Keratinocyte (primary cell): ENCODE data around the gene PPP4R2. TPM values are rescaled to one million over a fixed set of nuclear protein-coding genes. Genes with fewer than 3 reads are reported as not detected.

Experiments
- DNase-seq: peaks from one replicate; pipeline ENCODE4 v3.0.0-alpha.2; 2011; ENCODE audit warnings: low read depth, missing footprints, low spot score
- FAIRE-seq: peaks from 2 replicates; lab custom pipeline; 2011; peaks lifted over from hg19 to GRCh38; lab: Jason Lieb, UNC
- H2AFZ ChIP-seq: 2 replicates; pipeline ENCODE4 v1.6.0; 2012; ENCODE audit warnings: low read length, control low read depth, inconsistent platforms; ENCODE audit not compliant: control insufficient read depth
- H3K27ac ChIP-seq: 2 replicates; pipeline ENCODE4 v1.5.1; 2011; ENCODE audit warnings: low read length; ENCODE audit not compliant: control insufficient read depth, insufficient read depth
- H3K27me3 ChIP-seq: 3 replicates; pipeline ENCODE4 v1.6.0; 2011; ENCODE audit warnings: low read length; ENCODE audit not compliant: control insufficient read depth, insufficient read depth; ENCODE audit errors: extremely low read depth
- H3K36me3 ChIP-seq, 2 experiments: 2 replicates in 1 of 2; 3 replicates in 1 of 2; pipeline ENCODE4 v1.5.1; 2011; ENCODE audit warnings: low read length in 2 of 2, mild to moderate bottlenecking in 1 of 2; ENCODE audit not compliant: control insufficient read depth in 2 of 2, insufficient read depth in 2 of 2; ENCODE audit errors: extremely low read depth in 1 of 2
- H3K4me1 ChIP-seq: 3 replicates; pipeline ENCODE4 v1.5.1; 2011; ENCODE audit warnings: low read length; ENCODE audit not compliant: control insufficient read depth, insufficient read depth; ENCODE audit errors: extremely low read depth
- H3K4me2 ChIP-seq: 3 replicates; pipeline ENCODE4 v1.6.0; 2011; ENCODE audit warnings: low read depth, low read length; ENCODE audit not compliant: control insufficient read depth, insufficient read depth; ENCODE audit errors: extremely low read depth
- H3K4me3 ChIP-seq, 3 experiments: fragments of 200-600 bp in 1 of 3; sonication (generic) in 1 of 3; 2 replicates in 2 of 3; 3 replicates in 1 of 3; pipeline ENCODE4 v1.5.1; 2011 to 2016; ENCODE audit warnings: low read length in 3 of 3, mild to moderate bottlenecking in 3 of 3, control low read depth in 2 of 3, inconsistent platforms in 1 of 3, low read depth in 1 of 3, mixed read lengths in 1 of 3, mixed run types in 1 of 3, moderate library complexity in 1 of 3; ENCODE audit not compliant: control insufficient read depth in 2 of 3, insufficient read depth in 2 of 3; ENCODE audit errors: extremely low read depth in 1 of 3
- H3K79me2 ChIP-seq: 2 replicates; pipeline ENCODE4 v1.6.0; 2012; ENCODE audit warnings: low read length; ENCODE audit not compliant: control insufficient read depth, insufficient read depth
- H3K9ac ChIP-seq: 3 replicates; pipeline ENCODE4 v1.6.0; 2011; ENCODE audit warnings: low read length; ENCODE audit not compliant: control insufficient read depth, insufficient read depth; ENCODE audit errors: extremely low read depth
- H3K9me1 ChIP-seq: 3 replicates; pipeline ENCODE4 v1.6.0; 2011; ENCODE audit warnings: low read length; ENCODE audit not compliant: control insufficient read depth, insufficient read depth; ENCODE audit errors: extremely low read depth
- H3K9me3 ChIP-seq: 2 replicates; pipeline ENCODE4 v1.5.1; 2012; ENCODE audit warnings: low read depth, low read length; ENCODE audit not compliant: control insufficient read depth
- H4K20me1 ChIP-seq: 3 replicates; pipeline ENCODE4 v1.6.0; 2011; ENCODE audit warnings: low read length; ENCODE audit not compliant: control insufficient read depth, insufficient read depth; ENCODE audit errors: extremely low read depth
- EZH2 ChIP-seq: IDR thresholded peaks from one replicate; pipeline ENCODE4 v1.6.1; 2012; ENCODE audit warnings: inconsistent platforms, mild to moderate bottlenecking, low read length, moderate library complexity
- dilution Hi-C: fragments of 300-500 bp; cut with MboI; formaldehyde crosslinking; loops from one replicate; pipeline ENCODE4 v1.7.0; 2020; ENCODE audit warnings: low sequenced_read_pairs; ENCODE audit not compliant: extremely low pct_ligation_motif_present
- polyA plus RNA-seq, 5 experiments: library from polyadenylated mRNA; depleted of rRNA in 3 of 5; stranded (reverse) in 3 of 5; stranded (forward) in 1 of 5; unstranded in 1 of 5; fragments of >200 nt; gene quantifications; 1 replicate in 1 of 5; 2 replicates in 3 of 5; 3 replicates in 1 of 5; pipeline versions ENCODE4 v1.2.1 to v1.2.3, GENCODE V29; 2011 to 2012; ENCODE audit warnings: missing spikeins in 2 of 5, low read depth in 1 of 5, low replicate concordance in 1 of 5
- TF ChIP-seq, protein P1 (sequence below), 3 experiments: IDR thresholded peaks in 1 of 3; conservative IDR thresholded peaks in 1 of 3; optimal IDR thresholded peaks in 1 of 3; 2 replicates in 2 of 3; 3 replicates in 1 of 3; pipeline versions ENCODE3 to v1.5.1; 2011; ENCODE audit warnings: low read length in 3 of 3, mild to moderate bottlenecking in 3 of 3, moderate library complexity in 2 of 3, control low read depth in 1 of 3, inconsistent platforms in 1 of 3; ENCODE audit not compliant: insufficient read depth in 2 of 3; ENCODE audit errors: extremely low read depth in 1 of 3

Gene PPP4R2
- polyA plus RNA-seq, 1 donor (not counting 4 experiments of a cell fraction or from before 2014, with no cell fraction given) = 46.6 TPM

DNA sequence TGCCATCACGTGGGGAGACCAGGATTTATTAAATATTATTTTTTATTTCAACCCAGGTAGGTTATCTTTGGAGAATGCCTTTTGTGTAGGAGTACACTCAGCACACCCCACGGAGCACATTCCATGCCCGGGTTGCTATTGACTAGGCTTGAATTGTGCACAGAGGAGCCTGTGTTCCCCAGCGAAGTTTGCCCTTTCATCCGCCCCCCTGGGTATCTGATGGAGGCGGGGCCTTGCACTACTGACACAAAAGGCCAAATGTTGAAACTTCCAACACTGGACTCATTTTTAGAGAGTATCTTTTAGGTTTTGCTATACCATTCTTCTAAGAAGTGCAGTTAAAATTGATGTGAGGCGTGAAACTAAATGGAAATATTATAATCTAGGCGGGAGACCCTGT, 39.3 kb upstream of the PPP4R2 start:
- dilution Hi-C loops = no loop called here
- no peak overlapping the region for H3K4me3 ChIP-seq
- H3K4me1 ChIP-seq = no peaks in the 10 kb centered on the region
- no peaks in the 10 kb centered on the region for H4K20me1 ChIP-seq
- H3K27ac ChIP-seq = no peak overlapping the region
- no peak overlapping the region for H3K9ac ChIP-seq
- no peak for DNase-seq
- H3K4me2 ChIP-seq = no peak overlapping the region
- no peaks in the 10 kb centered on the region for H3K27me3 ChIP-seq
- H3K36me3 ChIP-seq = no peaks in the 10 kb centered on the region
- no peaks in the 10 kb centered on the region for H3K9me3 ChIP-seq
- H2AFZ ChIP-seq = no peak overlapping the region
- TF ChIP-seq EZH2 = no peak
- TF ChIP-seq, protein P1, sequence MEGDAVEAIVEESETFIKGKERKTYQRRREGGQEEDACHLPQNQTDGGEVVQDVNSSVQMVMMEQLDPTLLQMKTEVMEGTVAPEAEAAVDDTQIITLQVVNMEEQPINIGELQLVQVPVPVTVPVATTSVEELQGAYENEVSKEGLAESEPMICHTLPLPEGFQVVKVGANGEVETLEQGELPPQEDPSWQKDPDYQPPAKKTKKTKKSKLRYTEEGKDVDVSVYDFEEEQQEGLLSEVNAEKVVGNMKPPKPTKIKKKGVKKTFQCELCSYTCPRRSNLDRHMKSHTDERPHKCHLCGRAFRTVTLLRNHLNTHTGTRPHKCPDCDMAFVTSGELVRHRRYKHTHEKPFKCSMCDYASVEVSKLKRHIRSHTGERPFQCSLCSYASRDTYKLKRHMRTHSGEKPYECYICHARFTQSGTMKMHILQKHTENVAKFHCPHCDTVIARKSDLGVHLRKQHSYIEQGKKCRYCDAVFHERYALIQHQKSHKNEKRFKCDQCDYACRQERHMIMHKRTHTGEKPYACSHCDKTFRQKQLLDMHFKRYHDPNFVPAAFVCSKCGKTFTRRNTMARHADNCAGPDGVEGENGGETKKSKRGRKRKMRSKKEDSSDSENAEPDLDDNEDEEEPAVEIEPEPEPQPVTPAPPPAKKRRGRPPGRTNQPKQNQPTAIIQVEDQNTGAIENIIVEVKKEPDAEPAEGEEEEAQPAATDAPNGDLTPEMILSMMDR (optimal IDR thresholded peaks at IDR 0.05 in 1 of 3, IDR thresholded peaks at IDR 0.05 in 1 of 3, conservative IDR thresholded peaks at IDR 0.05 in 1 of 3; ENCODE audit: extremely low read depth in 1 of 3, insufficient read depth in 2 of 3, low read length in 3 of 3) = no peak
- FAIRE-seq = no peak
- H3K9me1 ChIP-seq = no peaks in the 10 kb centered on the region
- H3K79me2 ChIP-seq = no peaks in the 10 kb centered on the region

DNA sequence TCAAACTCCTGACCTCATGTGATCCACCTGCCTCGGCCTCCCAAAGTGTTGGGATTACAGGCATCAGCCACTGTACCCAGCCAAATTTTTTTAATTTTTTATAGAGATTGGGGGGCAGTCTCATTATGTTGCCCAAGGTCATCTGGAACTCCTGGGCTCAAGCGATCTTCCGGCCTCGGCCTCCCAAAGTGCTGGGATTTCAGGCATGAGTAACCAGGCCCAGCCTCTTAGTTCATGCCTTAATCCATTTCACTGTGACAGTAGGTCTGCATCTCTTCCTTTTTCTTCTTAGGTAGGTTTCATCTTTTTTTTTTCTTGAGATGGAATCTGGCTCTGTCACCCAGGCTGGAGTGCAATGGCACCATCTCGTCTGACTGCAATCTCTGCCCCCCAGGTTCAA, 37.3 kb upstream of the PPP4R2 start:
- no peaks in the 10 kb centered on the region for H4K20me1 ChIP-seq
- no peaks in the 10 kb centered on the region for H3K9me1 ChIP-seq
- no peak overlapping the region for H3K27ac ChIP-seq
- no peak for TF ChIP-seq EZH2
- TF ChIP-seq, protein P1 (optimal IDR thresholded peaks at IDR 0.05 in 1 of 3, IDR thresholded peaks at IDR 0.05 in 1 of 3, conservative IDR thresholded peaks at IDR 0.05 in 1 of 3; ENCODE audit: extremely low read depth in 1 of 3, insufficient read depth in 2 of 3, low read length in 3 of 3) = no peak
- no peaks in the 10 kb centered on the region for H3K36me3 ChIP-seq
- no peak overlapping the region for H3K4me3 ChIP-seq
- DNase-seq = no peak
- no peak overlapping the region for H3K4me2 ChIP-seq
- dilution Hi-C loops = no loop called here
- no peaks in the 10 kb centered on the region for H3K9me3 ChIP-seq
- H3K4me1 ChIP-seq = no peaks in the 10 kb centered on the region
- H3K27me3 ChIP-seq = no peaks in the 10 kb centered on the region
- FAIRE-seq = no peak
- H3K79me2 ChIP-seq = no peaks in the 10 kb centered on the region
- no peak overlapping the region for H3K9ac ChIP-seq
- no peak overlapping the region for H2AFZ ChIP-seq
